T-helper 2 cell treated with Interferon-gamma antibody and Interleukin-4, amounts not matched to agents 5 μg/mL and 100 μg/mL, for 36 hours (primary cell): ENCODE data around the gene DOCK1.
"Not testable (repeated sequence)": the region's sequence is repeated elsewhere in the genome, so short reads cannot be mapped to it uniquely, and the experiment has no call there.

Experiments used
- DNase-seq: peaks from one replicate; pipeline ENCODE4 v3.0.0; 2021; ENCODE audit warnings: low spot score
- H3K27ac Mint-ChIP-seq: one replicate; pipeline ENCODE4 v1.8.0; 2021; ENCODE audit warnings: mild to moderate bottlenecking, mixed read lengths
- H3K27me3 Mint-ChIP-seq: one replicate; pipeline ENCODE4 v1.8.0; 2021; ENCODE audit warnings: low read depth, mixed read lengths
- H3K36me3 Mint-ChIP-seq: one replicate; pipeline ENCODE4 v1.8.0; 2021; ENCODE audit warnings: low read depth, mixed read lengths
- H3K4me1 Mint-ChIP-seq: one replicate; pipeline ENCODE4 v1.8.0; 2021; ENCODE audit warnings: low read depth, mixed read lengths
- H3K4me3 Mint-ChIP-seq: one replicate; pipeline ENCODE4 v1.8.0; 2022; ENCODE audit warnings: mild to moderate bottlenecking, moderate library complexity, mixed read lengths
- H3K9me3 Mint-ChIP-seq: one replicate; pipeline ENCODE4 v1.8.0; 2021; ENCODE audit warnings: mixed read lengths

DOCK1 gene

GRCh38 chr10:126892226-126893175 lies 12.7 kb upstream of the DOCK1 start:
- no peak for DNase-seq
- Mint-ChIP-seq H3K4me3 (no peak overlapping the region), H3K4me1 (no peaks in the 10 kb centered on the region), H3K9me3 (peaks cover 12% of the 10 kb centered on the region), H3K27ac (no peak overlapping the region), H3K36me3 (no peaks in the 10 kb centered on the region), H3K27me3 (no peaks in the 10 kb centered on the region)

DNA sequence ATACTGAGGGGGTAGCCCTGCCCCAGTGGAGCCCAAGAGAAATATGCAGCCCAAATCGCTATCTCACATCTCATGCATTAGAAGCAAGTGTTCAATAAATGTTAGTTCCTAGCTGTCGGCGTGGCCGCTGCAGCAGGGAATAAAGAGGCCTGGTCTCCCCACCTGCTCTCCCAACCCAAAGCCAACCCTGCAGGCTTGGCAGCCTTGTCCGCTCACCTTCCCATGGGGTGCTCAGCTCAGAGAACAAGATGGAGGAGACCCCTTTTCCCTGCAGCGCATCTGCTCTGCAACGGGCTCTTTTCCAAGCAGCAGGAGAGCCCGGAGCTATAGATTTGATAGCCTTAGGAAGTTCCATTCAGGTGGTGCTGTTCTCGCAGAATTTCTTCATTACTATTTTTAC lies 12.0 kb upstream of the DOCK1 start:
- DNase-seq, result no peak
- H3K27ac Mint-ChIP-seq, result no peak overlapping the region
- no peaks in the 10 kb centered on the region for H3K4me1 Mint-ChIP-seq
- peaks cover 17% of the 10 kb centered on the region for H3K9me3 Mint-ChIP-seq
- no peak overlapping the region for H3K4me3 Mint-ChIP-seq
- H3K36me3 Mint-ChIP-seq, result no peaks in the 10 kb centered on the region
- H3K27me3 Mint-ChIP-seq, result no peaks in the 10 kb centered on the region

GRCh38 chr10:126893841-126894240 lies 11.4 kb upstream of the DOCK1 start:
- Mint-ChIP-seq H3K9me3 (peaks cover 20% of the 10 kb centered on the region), H3K4me1 (no peaks in the 10 kb centered on the region), H3K36me3 (no peaks in the 10 kb centered on the region), H3K27ac (no peak overlapping the region), H3K4me3 (no peak overlapping the region), H3K27me3 (no peaks in the 10 kb centered on the region)
- DNase-seq, result no peak

DNA sequence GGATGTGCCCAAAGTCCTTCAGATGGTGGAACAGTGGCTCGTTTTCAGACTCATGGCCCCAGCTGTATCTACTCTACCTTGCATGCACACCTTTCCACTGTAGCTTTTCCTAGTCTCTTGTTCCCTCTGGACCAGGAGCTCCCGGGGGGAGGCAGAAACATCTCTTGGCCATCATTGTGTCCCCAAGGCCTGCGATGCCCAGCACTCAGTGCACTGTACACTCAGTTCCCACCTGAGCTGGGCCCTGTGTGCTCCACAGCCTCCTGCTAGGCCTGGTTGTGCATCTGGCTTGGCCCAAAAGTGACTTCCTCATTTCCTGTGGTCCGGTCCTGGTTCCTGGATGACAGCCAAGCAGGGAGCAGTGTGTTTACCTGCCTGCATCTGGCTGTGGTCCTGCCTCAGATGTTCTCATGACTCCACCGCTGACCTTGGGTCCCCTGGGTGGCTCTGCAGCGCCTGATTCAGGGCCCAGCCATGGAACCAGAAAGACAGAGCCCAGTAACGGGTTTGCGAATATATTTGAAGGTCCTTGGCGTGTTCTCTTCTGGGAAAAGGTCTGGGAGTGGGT lies 9.9 kb upstream of the DOCK1 start:
- DNase-seq, result no peak
- H3K9me3 Mint-ChIP-seq, result peaks cover 26% of the 10 kb centered on the region
- no peak overlapping the region for H3K4me3 Mint-ChIP-seq
- H3K27me3 Mint-ChIP-seq, result no peaks in the 10 kb centered on the region
- no peak overlapping the region for H3K27ac Mint-ChIP-seq
- no peaks in the 10 kb centered on the region for H3K4me1 Mint-ChIP-seq
- no peaks in the 10 kb centered on the region for H3K36me3 Mint-ChIP-seq

DNA sequence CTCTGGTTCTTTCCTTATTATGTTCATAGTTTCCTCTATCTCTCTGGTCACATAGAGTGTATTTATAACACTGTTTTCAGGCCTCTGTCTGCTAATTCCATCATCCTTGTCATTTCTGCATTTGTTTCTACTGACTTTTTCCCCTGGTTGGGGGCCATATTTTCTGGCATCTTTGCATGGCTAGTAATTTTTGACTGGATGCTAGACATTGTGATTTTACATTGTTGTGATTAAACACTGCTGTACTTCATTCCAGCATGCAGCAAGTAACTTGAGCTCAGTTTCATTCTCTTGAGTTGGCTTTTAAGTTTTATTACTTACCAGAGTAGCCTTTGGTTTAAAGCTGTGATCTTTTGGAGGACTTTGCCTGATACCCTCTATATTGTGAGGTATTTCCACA lies 6.8 kb upstream of the DOCK1 start:
- no peak overlapping the region for H3K27ac Mint-ChIP-seq
- H3K9me3 Mint-ChIP-seq, result peaks cover 18% of the 10 kb centered on the region
- peaks cover 3% of the 10 kb centered on the region for H3K27me3 Mint-ChIP-seq
- no peaks in the 10 kb centered on the region for H3K36me3 Mint-ChIP-seq
- no peaks in the 10 kb centered on the region for H3K4me1 Mint-ChIP-seq
- no peak for DNase-seq
- no peak overlapping the region for H3K4me3 Mint-ChIP-seq

DNA sequence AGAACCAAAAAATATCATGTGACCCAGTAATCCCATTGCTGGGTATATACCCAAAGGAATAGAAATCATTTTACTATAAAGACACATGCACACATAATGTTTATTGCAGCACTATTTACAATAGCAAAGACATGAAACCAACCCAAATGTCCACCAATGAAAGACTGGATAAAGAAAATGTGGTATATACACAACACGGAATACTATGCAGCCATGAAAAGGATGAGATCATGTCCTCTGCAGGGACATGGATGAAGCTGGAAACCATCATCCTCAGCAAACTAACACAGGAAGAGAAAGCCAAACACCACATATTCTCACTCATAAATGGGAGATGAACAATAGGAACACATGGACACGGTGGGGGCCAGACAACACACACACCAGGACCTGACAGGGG lies 5.7 kb upstream of the DOCK1 start:
- DNase-seq, H3K36me3 Mint-ChIP-seq, H3K4me3 Mint-ChIP-seq, H3K27ac Mint-ChIP-seq, H3K27me3 Mint-ChIP-seq, H3K4me1 Mint-ChIP-seq: not testable (repeated sequence)
- peaks cover 18% of the 10 kb centered on the region for H3K9me3 Mint-ChIP-seq

DNA sequence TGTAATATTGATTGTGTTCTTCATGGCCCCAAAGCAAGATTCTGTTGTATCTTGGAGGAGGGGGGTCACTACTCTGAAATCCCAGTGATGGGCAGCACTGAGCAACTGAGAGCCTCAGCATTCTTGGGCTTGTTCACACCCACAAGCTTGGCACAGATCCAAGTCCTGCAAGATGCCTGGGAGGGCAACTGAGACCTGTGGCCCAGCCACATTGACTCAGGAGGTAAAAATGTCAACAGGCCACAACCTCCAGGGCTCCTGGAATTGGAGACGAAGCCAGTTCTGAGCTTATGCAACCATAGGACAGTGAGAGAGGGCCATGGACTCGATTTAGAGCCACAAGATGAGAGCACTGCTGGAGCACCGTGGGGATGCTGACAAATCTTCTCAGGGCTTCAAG lies 3.1 kb upstream of the DOCK1 start:
- Mint-ChIP-seq H3K4me3 (no peak overlapping the region), H3K9me3 (peaks cover 18% of the 10 kb centered on the region), H3K27me3 (peaks cover 23% of the 10 kb centered on the region), H3K4me1 (no peaks in the 10 kb centered on the region), H3K36me3 (no peaks in the 10 kb centered on the region), H3K27ac (no peak overlapping the region)
- DNase-seq, result no peak

DNA sequence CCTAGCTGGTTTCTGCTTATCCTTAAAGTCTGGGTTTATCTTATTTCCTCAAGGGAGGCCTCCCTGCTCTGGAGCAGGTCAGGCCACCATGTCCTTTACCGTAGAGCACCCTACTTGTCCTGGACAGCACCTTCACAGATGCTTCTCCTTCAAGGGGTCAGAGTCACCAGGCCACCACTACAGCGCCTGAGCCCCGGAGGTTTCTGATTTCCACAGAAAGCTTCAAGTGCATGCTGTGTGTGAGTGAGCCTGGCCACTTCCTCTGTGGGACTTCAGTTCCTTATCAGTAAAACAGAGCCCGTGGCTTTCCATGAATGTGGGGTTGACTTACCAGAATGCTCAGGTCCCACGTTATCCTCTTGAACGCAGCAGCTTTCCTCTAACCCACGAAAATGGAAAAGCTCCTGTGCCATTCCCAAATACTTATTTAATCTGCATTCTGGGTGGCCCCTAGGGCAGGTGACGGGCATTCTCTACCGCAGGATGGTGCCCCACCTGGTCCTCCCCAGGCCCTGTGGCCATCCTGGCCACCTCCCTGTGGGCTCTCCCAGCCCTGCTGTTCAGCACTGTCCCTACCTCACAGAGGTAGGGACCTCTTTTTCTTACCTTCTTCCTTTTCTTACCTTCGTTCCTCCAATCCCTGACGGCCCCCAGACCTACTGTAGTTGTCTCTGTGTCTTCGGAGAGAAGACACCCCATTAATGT lies 1.4 kb upstream of the DOCK1 start:
- Mint-ChIP-seq H3K4me3 (no peak overlapping the region), H3K9me3 (peaks cover 10% of the 10 kb centered on the region), H3K36me3 (no peaks in the 10 kb centered on the region), H3K27me3 (peaks cover 25% of the 10 kb centered on the region), H3K4me1 (no peaks in the 10 kb centered on the region), H3K27ac (no peak overlapping the region)
- no peak for DNase-seq

- Mint-ChIP-seq H3K27ac (no peak overlapping the region), H3K27me3 (peaks cover 25% of the 10 kb centered on the region), H3K4me3 (no peak overlapping the region), H3K4me1 (no peaks in the 10 kb centered on the region), H3K9me3 (peaks cover 8% of the 10 kb centered on the region), H3K36me3 (no peaks in the 10 kb centered on the region)
- DNase-seq, result no peak
Observed at GRCh38 chr10:126904516-126904817, 761 bp upstream of the DOCK1 start.

- Mint-ChIP-seq H3K36me3 (no peaks in the 10 kb centered on the region), H3K27ac (no peak overlapping the region), H3K27me3 (peaks cover 25% of the 10 kb centered on the region), H3K4me1 (no peaks in the 10 kb centered on the region), H3K4me3 (peak overlapping the region; percentile 50), H3K9me3 (no peaks in the 10 kb centered on the region)
- DNase-seq, result no peak
Observed at GRCh38 chr10:126905776-126906703, 812 bp downstream of the DOCK1 start.

DNA sequence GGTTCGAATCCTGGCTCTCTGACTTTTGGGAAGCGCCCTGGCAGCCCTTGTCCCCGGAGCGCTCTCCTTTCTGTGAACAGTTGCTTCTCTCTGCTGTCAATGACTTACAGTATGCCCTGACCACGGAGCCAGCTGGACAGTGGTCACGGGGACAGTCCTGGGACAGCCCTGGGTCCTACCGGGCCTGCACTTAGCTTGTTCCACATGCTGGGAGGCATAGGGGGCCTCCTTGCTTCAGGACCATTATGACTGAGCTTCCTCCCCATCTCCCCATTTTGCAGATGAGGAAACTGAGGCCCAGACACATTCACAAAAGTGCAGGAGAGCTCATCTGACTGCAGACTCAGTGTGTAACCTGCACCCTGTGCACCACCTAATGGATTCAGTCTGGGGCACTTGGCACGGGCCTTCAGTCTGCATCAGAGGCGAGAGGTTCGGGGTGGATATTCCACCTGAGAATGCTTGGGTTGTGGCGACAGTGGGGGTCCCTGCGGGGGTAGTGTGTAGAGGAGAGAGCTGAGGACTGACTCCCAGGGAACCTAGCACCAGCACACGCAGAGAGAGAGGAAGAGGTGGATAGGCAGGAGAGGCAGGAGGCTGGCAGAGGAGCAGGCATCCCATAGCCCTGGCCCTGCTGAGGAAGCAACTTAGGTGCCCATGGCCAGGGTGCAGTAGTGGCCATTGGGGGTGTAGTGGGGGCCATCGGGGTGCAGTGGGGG lies 1.6 kb downstream of the DOCK1 start:
- H3K36me3 Mint-ChIP-seq, result no peaks in the 10 kb centered on the region
- H3K27me3 Mint-ChIP-seq, result peaks cover 25% of the 10 kb centered on the region
- no peaks in the 10 kb centered on the region for H3K9me3 Mint-ChIP-seq
- DNase-seq, result no peak
- H3K27ac Mint-ChIP-seq, result no peak overlapping the region
- H3K4me1 Mint-ChIP-seq, result no peaks in the 10 kb centered on the region
- peak overlapping the region; percentile 50 for H3K4me3 Mint-ChIP-seq

DNA sequence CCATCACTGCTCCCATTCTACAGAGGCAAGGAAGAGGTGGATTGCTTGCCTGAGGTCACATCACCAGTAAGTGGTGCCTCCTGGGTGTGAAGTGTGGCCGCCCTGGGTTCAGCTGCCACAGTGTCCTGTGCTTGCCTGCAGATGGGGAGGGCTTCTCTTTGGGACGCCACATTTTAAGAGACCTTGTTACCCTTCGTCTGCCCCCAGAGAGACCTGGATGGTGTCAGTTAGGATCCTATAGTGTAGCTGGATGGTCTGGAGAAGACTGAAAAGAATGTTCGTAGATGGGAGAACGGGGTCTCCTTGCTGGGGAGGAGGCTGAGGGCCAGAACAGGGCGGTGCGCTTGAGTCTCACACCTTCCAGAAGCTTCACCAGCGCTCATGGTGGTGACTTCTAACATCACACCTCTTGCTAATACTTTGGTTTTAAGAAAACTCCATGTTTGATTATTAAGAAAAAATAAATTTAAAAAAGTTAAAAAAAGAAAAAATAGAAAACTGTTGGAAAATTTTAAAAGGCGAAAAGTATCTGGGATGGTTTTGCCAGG lies 2.3 kb downstream of the DOCK1 start:
- no peak for DNase-seq
- Mint-ChIP-seq H3K4me1 (no peaks in the 10 kb centered on the region), H3K4me3 (no peak overlapping the region), H3K27ac (no peak overlapping the region), H3K9me3 (no peaks in the 10 kb centered on the region), H3K36me3 (no peaks in the 10 kb centered on the region), H3K27me3 (peaks cover 25% of the 10 kb centered on the region)

- no peak for DNase-seq
- H3K9me3 Mint-ChIP-seq, result no peaks in the 10 kb centered on the region
- H3K4me1 Mint-ChIP-seq, result no peaks in the 10 kb centered on the region
- H3K27ac Mint-ChIP-seq, result no peak overlapping the region
- H3K27me3 Mint-ChIP-seq, result peaks cover 22% of the 10 kb centered on the region
- H3K36me3 Mint-ChIP-seq, result no peaks in the 10 kb centered on the region
- H3K4me3 Mint-ChIP-seq, result no peak overlapping the region
Observed at GRCh38 chr10:126908225-126908624, 3.0 kb downstream of the DOCK1 start.
